Uterus (tissue), 4 donors: ENCODE results near the gene PPFIA3. TPM values are rescaled to one million over a fixed set of nuclear protein-coding genes. Genes with fewer than 3 reads are reported as not detected.

ENCODE experiments used
- DNase-seq, 2 donors: peaks; one replicate each; pipeline ENCODE4 v3.0.0-alpha.2; 2019 to 2020
- H3K27ac ChIP-seq, 2 donors: fragments of 200-600 bp; sonication (generic); 1 replicate in 1 of 2; 2 replicates in 1 of 2; pipeline ENCODE4 v1.5.1; 2016 to 2018
- H3K27me3 ChIP-seq, 2 donors: fragments of 200-600 bp; sonication (generic); one replicate each; pipeline ENCODE4 v1.5.1; 2018 to 2019; ENCODE audit warnings: control low read depth in 1 of 2
- H3K36me3 ChIP-seq, 2 donors: fragments of 200-600 bp; sonication (generic); one replicate each; pipeline ENCODE4 v1.5.1; 2019; ENCODE audit warnings: control low read depth in 1 of 2
- H3K4me1 ChIP-seq, 2 donors: fragments of 200-600 bp; sonication (generic); one replicate each; pipeline ENCODE4 v1.5.1; 2018 to 2019; ENCODE audit warnings: control low read depth in 1 of 2
- H3K4me3 ChIP-seq, 2 donors: fragments of 200-600 bp; sonication (generic); 1 replicate in 1 of 2; 2 replicates in 1 of 2; pipeline ENCODE4 v1.5.1; 2018 to 2019; ENCODE audit warnings: mild to moderate bottlenecking in 1 of 2
- H3K9me3 ChIP-seq, 2 donors: fragments of 200-600 bp; sonication (generic); one replicate each; pipeline ENCODE4 v1.5.1; 2019; ENCODE audit warnings: control low read depth in 1 of 2
- CTCF ChIP-seq, 4 experiments: fragments of 200-600 bp in 2 of 4; fragments of 450-650 bp in 2 of 4; sonication (generic) in 2 of 4; IDR thresholded peaks; one replicate each; pipeline ENCODE4 v1.5.1; 2016 to 2019; ENCODE audit warnings: antibody characterized with exemption in 4 of 4, mild to moderate bottlenecking in 2 of 4, moderate library complexity in 1 of 4
- POLR2A ChIP-seq, 2 donors: fragments of 450-650 bp; IDR thresholded peaks; one replicate each; pipeline ENCODE4 v1.6.1; 2016; ENCODE audit warnings: antibody characterized with exemption in 2 of 2, mild to moderate bottlenecking in 1 of 2, moderate library complexity in 1 of 2
- intact Hi-C: fragments of 100-400 bp; cut with DNase I; formaldehyde crosslinking; loops from one replicate; pipeline ENCODE4 v1.15.1; 2023; ENCODE audit warnings: low total_unique reads
- total RNA-seq, 4 donors: library from RNA; depleted of rRNA in 3 of 4; stranded (reverse); fragments of >200 nt in 3 of 4; gene quantifications; one replicate each; pipeline versions ENCODE4 v1.1.0 to v1.2.4, GENCODE V29; 2014 to 2023
- donor health status: DM: yes; HTN: yes; CAD: no.

Gene PPFIA3
- total RNA-seq, 4 donors from 2014 or later, result 0.51 to 8.3 (median 7.4) TPM; not detected in 1

GRCh38 chr19:49155005-49155819 lies 35.9 kb downstream of the PPFIA3 start, which contains the start of gene HRC:
Gene HRC, minus strand, starts transcription at chr19:49155396. Its CDS starts 159 bp downstream, at chr19:49155237.
- H3K9me3 ChIP-seq, result no peaks in the 10 kb centered on the region
- no peaks in the 10 kb centered on the region for H3K36me3 ChIP-seq
- peak within 1 kb of the TSS; percentile 57 to 59 for H3K27ac ChIP-seq
- H3K4me3 ChIP-seq, result no peak within 1 kb of the TSS
- no peaks in the 10 kb centered on the region for H3K4me1 ChIP-seq
- H3K27me3 ChIP-seq, result no peaks in the 10 kb centered on the region
- intact Hi-C loops, result no loop called here
- TF ChIP-seq POLR2A (IDR thresholded peaks at IDR 0.05), result peak in 1 of 2 donors; percentile 21
- no peak for TF ChIP-seq CTCF (IDR thresholded peaks at IDR 0.05)
- no peak for DNase-seq

- H3K36me3 ChIP-seq, result no peaks in the 10 kb centered on the region
- H3K27ac ChIP-seq, result peak overlapping the region; percentile 57 to 59
- TF ChIP-seq POLR2A (IDR thresholded peaks at IDR 0.05), result no peak
- no peak for TF ChIP-seq CTCF (IDR thresholded peaks at IDR 0.05)
- H3K27me3 ChIP-seq, result no peaks in the 10 kb centered on the region
- no peak overlapping the region for H3K4me3 ChIP-seq
- intact Hi-C loops, result no loop called here
- H3K9me3 ChIP-seq, result no peaks in the 10 kb centered on the region
- no peak for DNase-seq
- no peaks in the 10 kb centered on the region for H3K4me1 ChIP-seq
Measured at GRCh38 chr19:49155820-49156346, 36.5 kb downstream of the PPFIA3 start.

GRCh38 chr19:49157445-49158224 lies 38.3 kb downstream of the PPFIA3 start, which contains the start of gene TRPM4:
Gene TRPM4, plus strand, starts transcription at chr19:49157792. Its CDS starts 75 bp downstream, at chr19:49157867.
- Histone ChIP-seq H3K9me3 (no peaks in the 10 kb centered on the region), H3K4me3 (peak within 1 kb of the TSS; percentile 50 to 86), H3K4me1 (no peaks in the 10 kb centered on the region), H3K36me3 (no peaks in the 10 kb centered on the region), H3K27me3 (no peaks in the 10 kb centered on the region), H3K27ac (peak within 1 kb of the TSS; percentile 52 to 74)
- intact Hi-C loops, result no loop called here
- DNase-seq, result peak; percentile 80 to 81
- no peak for TF ChIP-seq CTCF (IDR thresholded peaks at IDR 0.05)
- TF ChIP-seq POLR2A (IDR thresholded peaks at IDR 0.05), result peak; percentile 65 to 81

- TF ChIP-seq CTCF (IDR thresholded peaks at IDR 0.05) (no peak), POLR2A (IDR thresholded peaks at IDR 0.05) (no peak)
- no peaks in the 10 kb centered on the region for H3K36me3 ChIP-seq
- no peak for DNase-seq
- H3K9me3 ChIP-seq, result no peaks in the 10 kb centered on the region
- no peaks in the 10 kb centered on the region for H3K27me3 ChIP-seq
- no peaks in the 10 kb centered on the region for H3K4me1 ChIP-seq
- intact Hi-C loops, result no loop called here
- no peak overlapping the region for H3K27ac ChIP-seq
- no peak overlapping the region for H3K4me3 ChIP-seq
Measured at GRCh38 chr19:49160450-49161189, 41.3 kb downstream of the PPFIA3 start.
